Testis (tissue), 2 donors: Measurements from ENCODE around the gene CCDC60.

Experiments
- POLR2A ChIP-seq: fragments of 450-650 bp; IDR thresholded peaks from one replicate; pipeline ENCODE4 v1.6.1; 2017; ENCODE audit warnings: antibody characterized with exemption, mild to moderate bottlenecking, moderate library complexity
- TF ChIP-seq, protein P1 (sequence below), 3 experiments: fragments of 450-650 bp in 2 of 3; fragments of 200-600 bp in 1 of 3; sonication (generic) in 1 of 3; IDR thresholded peaks; one replicate each; pipeline ENCODE4 v1.5.1; 2016 to 2019; ENCODE audit warnings: antibody characterized with exemption in 3 of 3, mild to moderate bottlenecking in 2 of 3, moderate library complexity in 1 of 3

DNA sequence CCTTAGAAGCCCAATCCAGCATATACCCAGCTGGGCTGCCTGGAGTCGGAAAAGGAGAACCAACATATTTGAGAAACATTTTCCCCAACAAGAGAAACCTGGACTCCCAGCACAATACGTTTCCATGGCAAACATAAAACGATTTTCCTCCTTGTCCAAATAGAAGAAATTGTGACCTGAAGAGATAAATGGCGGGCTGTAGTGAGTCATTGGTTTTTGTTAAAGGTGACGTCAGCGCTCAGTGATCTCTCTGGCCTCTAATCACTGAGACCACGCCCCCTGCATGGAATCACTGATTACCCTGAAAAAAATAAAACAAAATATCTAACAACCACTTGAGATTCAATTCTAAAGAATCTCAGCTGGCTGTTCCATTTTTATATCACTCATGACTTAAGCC, 6.0 kb downstream of the CCDC60 start:
- TF ChIP-seq, protein P1, sequence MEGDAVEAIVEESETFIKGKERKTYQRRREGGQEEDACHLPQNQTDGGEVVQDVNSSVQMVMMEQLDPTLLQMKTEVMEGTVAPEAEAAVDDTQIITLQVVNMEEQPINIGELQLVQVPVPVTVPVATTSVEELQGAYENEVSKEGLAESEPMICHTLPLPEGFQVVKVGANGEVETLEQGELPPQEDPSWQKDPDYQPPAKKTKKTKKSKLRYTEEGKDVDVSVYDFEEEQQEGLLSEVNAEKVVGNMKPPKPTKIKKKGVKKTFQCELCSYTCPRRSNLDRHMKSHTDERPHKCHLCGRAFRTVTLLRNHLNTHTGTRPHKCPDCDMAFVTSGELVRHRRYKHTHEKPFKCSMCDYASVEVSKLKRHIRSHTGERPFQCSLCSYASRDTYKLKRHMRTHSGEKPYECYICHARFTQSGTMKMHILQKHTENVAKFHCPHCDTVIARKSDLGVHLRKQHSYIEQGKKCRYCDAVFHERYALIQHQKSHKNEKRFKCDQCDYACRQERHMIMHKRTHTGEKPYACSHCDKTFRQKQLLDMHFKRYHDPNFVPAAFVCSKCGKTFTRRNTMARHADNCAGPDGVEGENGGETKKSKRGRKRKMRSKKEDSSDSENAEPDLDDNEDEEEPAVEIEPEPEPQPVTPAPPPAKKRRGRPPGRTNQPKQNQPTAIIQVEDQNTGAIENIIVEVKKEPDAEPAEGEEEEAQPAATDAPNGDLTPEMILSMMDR (IDR thresholded peaks at IDR 0.05), result no peak
- no peak for TF ChIP-seq POLR2A
